AG04450 (cell line): ENCODE results near the gene BCOR. TPM values are rescaled to one million over a fixed set of nuclear protein-coding genes. Genes with fewer than 3 reads are reported as not detected.

Experiments
- CTCF ChIA-PET: fragments of 300-600, 350-600 bp; formaldehyde crosslinking; extraction: SDS; loops from one replicate; lab custom pipeline; 2022; ENCODE audit warnings: antibody characterized with exemption, inconsistent platforms; lab: Charles Lee
- POLR2A ChIA-PET: fragments of 350-600 bp; formaldehyde crosslinking; extraction: SDS; loops from one replicate; lab custom pipeline; 2021; ENCODE audit warnings: antibody characterized with exemption, inconsistent platforms; lab: Yijun Ruan, JAX
- DNase-seq: peaks from one replicate; pipeline ENCODE4 v3.0.0-alpha.2; 2011; ENCODE audit warnings: low read depth, low spot score
- H3K27ac ChIP-seq: one replicate; pipeline ENCODE4 v1.5.1; 2012; ENCODE audit warnings: low read depth, low read length, control low read depth
- H3K27me3 ChIP-seq: one replicate; pipeline ENCODE4 v1.6.0; 2012; ENCODE audit warnings: low read length; ENCODE audit not compliant: control insufficient read depth, insufficient read depth
- H3K4me3 ChIP-seq: 2 replicates; pipeline ENCODE4 v1.5.1; 2011; ENCODE audit warnings: mild to moderate bottlenecking, low read depth, low read length, control low read depth
- H3K9me3 ChIP-seq: 2 replicates; pipeline ENCODE4 v1.5.1; 2012; ENCODE audit warnings: low read length; ENCODE audit not compliant: control insufficient read depth, insufficient read depth
- polyA plus RNA-seq: library from polyadenylated mRNA; depleted of rRNA; stranded (reverse); fragments of >200 nt; gene quantifications from 2 replicates; pipeline ENCODE4 v1.2.3, GENCODE V29; 2011
- TF ChIP-seq, protein P1 (sequence below): IDR thresholded peaks from 2 replicates; pipeline ENCODE4 v1.5.1; 2011; ENCODE audit warnings: low read depth, low read length, control low read depth, inconsistent platforms

Gene BCOR
- polyA plus RNA-seq, 1 experiment: 5.4 TPM

GRCh38 chrX:40145001-40145922 is 47.5 kb upstream of the BCOR start:
- H3K4me3 ChIP-seq: peak overlapping the region; percentile 55
- TF ChIP-seq, protein P1, sequence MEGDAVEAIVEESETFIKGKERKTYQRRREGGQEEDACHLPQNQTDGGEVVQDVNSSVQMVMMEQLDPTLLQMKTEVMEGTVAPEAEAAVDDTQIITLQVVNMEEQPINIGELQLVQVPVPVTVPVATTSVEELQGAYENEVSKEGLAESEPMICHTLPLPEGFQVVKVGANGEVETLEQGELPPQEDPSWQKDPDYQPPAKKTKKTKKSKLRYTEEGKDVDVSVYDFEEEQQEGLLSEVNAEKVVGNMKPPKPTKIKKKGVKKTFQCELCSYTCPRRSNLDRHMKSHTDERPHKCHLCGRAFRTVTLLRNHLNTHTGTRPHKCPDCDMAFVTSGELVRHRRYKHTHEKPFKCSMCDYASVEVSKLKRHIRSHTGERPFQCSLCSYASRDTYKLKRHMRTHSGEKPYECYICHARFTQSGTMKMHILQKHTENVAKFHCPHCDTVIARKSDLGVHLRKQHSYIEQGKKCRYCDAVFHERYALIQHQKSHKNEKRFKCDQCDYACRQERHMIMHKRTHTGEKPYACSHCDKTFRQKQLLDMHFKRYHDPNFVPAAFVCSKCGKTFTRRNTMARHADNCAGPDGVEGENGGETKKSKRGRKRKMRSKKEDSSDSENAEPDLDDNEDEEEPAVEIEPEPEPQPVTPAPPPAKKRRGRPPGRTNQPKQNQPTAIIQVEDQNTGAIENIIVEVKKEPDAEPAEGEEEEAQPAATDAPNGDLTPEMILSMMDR: no peak
- H3K27ac ChIP-seq: no peak overlapping the region
- H3K9me3 ChIP-seq: no peaks in the 10 kb centered on the region; the same call in 1 of the 2 replicates
- CTCF ChIA-PET: no interaction called here
- no peaks in the 10 kb centered on the region for H3K27me3 ChIP-seq
- no peak for DNase-seq
- POLR2A ChIA-PET: no interaction called here

GRCh38 chrX:40144576-40144975 is 46.8 kb upstream of the BCOR start:
- Histone ChIP-seq H3K4me3 (no peak overlapping the region), H3K27ac (no peak overlapping the region), H3K9me3 (no peaks in the 10 kb centered on the region; the same call in 1 of the 2 replicates), H3K27me3 (no peaks in the 10 kb centered on the region)
- ChIA-PET CTCF (no interaction called here), POLR2A (no interaction called here)
- TF ChIP-seq, protein P1: no peak
- no peak for DNase-seq

DNA sequence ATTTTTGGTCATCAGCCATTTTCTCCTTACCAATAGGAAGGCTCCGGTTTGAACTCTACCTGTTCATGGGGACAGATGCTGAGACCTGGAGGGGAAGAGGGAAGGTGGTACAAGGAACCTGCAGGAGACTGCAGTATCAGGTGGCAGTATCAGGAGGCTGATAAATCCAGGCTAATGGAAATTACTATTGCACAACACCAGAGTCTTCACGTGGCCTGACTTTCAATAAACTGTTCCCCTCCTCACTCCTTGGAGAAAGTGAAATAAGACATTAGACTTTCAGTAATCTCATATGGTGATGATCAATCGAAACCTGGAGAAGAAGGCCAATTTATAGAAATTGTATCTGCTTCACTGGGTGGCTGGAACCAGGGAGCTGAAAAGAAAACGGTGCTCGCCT is 46.2 kb upstream of the BCOR start:
- ChIA-PET CTCF (no interaction called here), POLR2A (no interaction called here)
- Histone ChIP-seq H3K9me3 (no peaks in the 10 kb centered on the region; the same call in 1 of the 2 replicates), H3K27ac (no peak overlapping the region), H3K27me3 (no peaks in the 10 kb centered on the region), H3K4me3 (no peak overlapping the region)
- no peak for DNase-seq
- TF ChIP-seq, protein P1: no peak

DNA sequence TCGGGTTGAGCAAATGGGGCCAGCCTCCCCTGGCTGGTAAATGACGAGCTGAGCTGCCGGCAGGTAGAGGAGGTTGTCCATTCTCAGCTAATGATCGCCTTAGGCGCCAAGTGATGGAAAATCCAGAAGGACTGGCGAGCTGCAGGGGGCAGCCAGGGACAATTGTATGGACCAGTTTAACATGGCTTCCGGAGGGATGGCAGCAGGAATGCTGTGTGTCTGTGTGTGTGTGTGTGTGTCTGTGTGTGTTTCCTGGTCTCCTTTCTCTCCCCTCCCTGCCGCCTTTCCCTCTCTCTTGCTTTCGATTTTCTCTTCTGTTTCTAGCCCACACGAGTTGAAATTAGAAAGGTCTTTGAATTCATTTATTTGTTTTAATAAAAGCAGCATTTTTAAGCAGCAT is 45.2 kb upstream of the BCOR start:
- ChIA-PET POLR2A (no interaction called here), CTCF (no interaction called here)
- Histone ChIP-seq H3K9me3 (no peaks in the 10 kb centered on the region; the same call in 1 of the 2 replicates), H3K4me3 (no peak overlapping the region), H3K27ac (no peak overlapping the region), H3K27me3 (no peaks in the 10 kb centered on the region)
- TF ChIP-seq, protein P1: no peak
- DNase-seq: no peak

- TF ChIP-seq, protein P1: no peak
- POLR2A ChIA-PET: interaction anchor here (0.6 kb wide), 1 partner anchor 128 kb away, joined by 3 read pairs; no protein-coding TSS in a partner anchor
- DNase-seq: no peak
- Histone ChIP-seq H3K27me3 (no peaks in the 10 kb centered on the region), H3K4me3 (no peak overlapping the region), H3K9me3 (no peaks in the 10 kb centered on the region; the same call in 1 of the 2 replicates), H3K27ac (no peak overlapping the region)
- CTCF ChIA-PET: no interaction called here
These were observed 44.7 kb upstream of the BCOR start for GRCh38 chrX:40142417-40142816.
